Activated B cell treated with CpG ODN at 0.5 μM for 24 hours (primary cell): ENCODE data around the gene THRA. TPM values are rescaled to one million over a fixed set of nuclear protein-coding genes. Genes with fewer than 3 reads are reported as not detected.

ENCODE experiments used
- ATAC-seq: fragments of 200-7000 bp; cut with Tn5 transposase; one replicate; pipeline ENCODE4 v1.10.0; 2021; ENCODE audit warnings: low read depth, mild to moderate bottlenecking, moderate library complexity
- CTCF ChIA-PET: fragments of 350-600 bp; sonication (Branson Sonifier 250); formaldehyde crosslinking; loops from one replicate; lab custom pipeline; 2021; ENCODE audit warnings: antibody characterized with exemption; lab: Charles Lee
- POLR2A ChIA-PET: fragments of 350-600 bp; sonication (Branson Sonifier 250); formaldehyde crosslinking; loops from one replicate; lab custom pipeline; 2021; ENCODE audit warnings: antibody characterized with exemption; lab: Charles Lee
- DNase-seq: peaks from one replicate; pipeline ENCODE4 v3.0.0; 2022
- H3K27ac Mint-ChIP-seq: one replicate; pipeline ENCODE4 v1.8.0; 2020; ENCODE audit warnings: mixed read lengths
- H3K27me3 Mint-ChIP-seq: one replicate; pipeline ENCODE4 v1.8.0; 2021; ENCODE audit warnings: mixed read lengths
- H3K36me3 Mint-ChIP-seq: one replicate; pipeline ENCODE4 v1.8.0; 2021; ENCODE audit warnings: low read depth, mixed read lengths
- H3K4me1 Mint-ChIP-seq: one replicate; pipeline ENCODE4 v1.8.0; 2021; ENCODE audit warnings: mixed read lengths
- H3K4me3 Mint-ChIP-seq: one replicate; pipeline ENCODE4 v1.8.0; 2020; ENCODE audit warnings: mild to moderate bottlenecking, mixed read lengths
- H3K9me3 Mint-ChIP-seq: one replicate; pipeline ENCODE4 v1.8.0; 2020; ENCODE audit warnings: mixed read lengths
- CTCF ChIP-seq: fragments of 200-600 bp; IDR thresholded peaks from one replicate; pipeline ENCODE4 v1.8.0; 2022; ENCODE audit warnings: antibody characterized with exemption, mild to moderate bottlenecking
- intact Hi-C: fragments of 100-400 bp; cut with micrococcal nuclease; formaldehyde crosslinking; loops from one replicate; pipeline ENCODE4 v1.15.1; 2024
- total RNA-seq: library from RNA; stranded (reverse); gene quantifications from 2 replicates; pipeline ENCODE4 v1.2.3, GENCODE V29; 2022

Gene THRA
- total RNA-seq, 1 donor from 2014 or later: 5.9 TPM

DNA sequence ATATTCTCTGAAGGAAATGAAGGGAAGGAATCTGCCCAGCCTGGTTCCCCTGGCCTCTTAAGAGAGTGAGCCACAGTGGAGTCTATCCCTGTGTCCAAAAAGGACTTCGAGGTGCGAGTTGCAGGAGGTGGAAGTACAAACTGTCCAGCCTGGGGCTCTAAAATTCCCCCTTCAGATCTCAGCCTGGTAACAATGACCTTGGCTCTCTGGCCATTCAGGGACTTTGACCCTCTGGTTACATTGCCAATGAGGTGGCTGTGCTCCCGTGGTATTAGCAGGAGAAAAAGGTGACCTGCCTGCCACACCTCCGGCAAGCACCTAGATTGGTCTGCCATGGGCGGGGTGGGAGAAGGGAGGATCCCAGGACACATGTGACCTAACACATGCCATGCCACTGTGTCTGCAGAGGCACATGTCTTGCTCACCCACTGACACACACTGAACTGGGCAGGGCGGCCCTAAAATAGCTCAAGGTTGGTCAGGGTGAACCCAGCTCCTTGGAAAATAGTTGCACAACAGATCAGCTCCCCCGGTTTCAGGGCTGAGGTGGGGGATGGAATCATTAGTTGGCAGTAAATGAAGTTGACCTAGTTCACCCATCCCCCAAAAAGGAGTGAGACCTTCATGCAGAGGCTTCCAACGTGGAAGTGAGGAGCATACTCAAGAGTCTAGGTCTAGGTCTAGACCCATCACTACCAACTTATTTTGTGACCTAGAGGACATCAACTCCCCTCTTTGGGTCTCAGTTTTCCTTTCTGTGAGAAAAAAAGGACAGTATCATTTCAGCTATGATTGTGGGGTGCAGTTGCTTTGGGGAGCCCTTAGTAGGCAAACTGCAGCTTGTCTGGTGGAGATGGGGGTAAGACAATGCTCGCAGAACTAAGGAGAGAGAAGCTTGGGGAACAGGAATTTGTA is 35.4 kb downstream of the THRA start:
- Mint-ChIP-seq H3K4me1 (peaks cover 71% of the 10 kb centered on the region), H3K36me3 (peaks cover 33% of the 10 kb centered on the region), H3K27me3 (no peaks in the 10 kb centered on the region), H3K9me3 (no peaks in the 10 kb centered on the region), H3K4me3 (peak overlapping the region; percentile 91), H3K27ac (peak overlapping the region; percentile 90)
- TF ChIP-seq CTCF: no peak
- ATAC-seq (no peak), DNase-seq (no peak)
- intact Hi-C loops: loop anchor here (2.0 to 5.0 kb wide), 3 partner anchors 145 to 1246 kb away; partner anchors contain the start of gene RPL23
- POLR2A ChIA-PET: interaction anchor here (0.5 to 7.8 kb wide), 18 partner anchors 9 to 516 kb away, joined by 3 to 113 read pairs (median 6); partner anchors contain the start of genes CASC3, MED24, MSL1 and PSMD3
- CTCF ChIA-PET: interaction anchor here (1.1 to 9.1 kb wide), 6 partner anchors 12 to 70 kb away, joined by 3 to 79 read pairs (median 6); no protein-coding TSS in a partner anchor

DNA sequence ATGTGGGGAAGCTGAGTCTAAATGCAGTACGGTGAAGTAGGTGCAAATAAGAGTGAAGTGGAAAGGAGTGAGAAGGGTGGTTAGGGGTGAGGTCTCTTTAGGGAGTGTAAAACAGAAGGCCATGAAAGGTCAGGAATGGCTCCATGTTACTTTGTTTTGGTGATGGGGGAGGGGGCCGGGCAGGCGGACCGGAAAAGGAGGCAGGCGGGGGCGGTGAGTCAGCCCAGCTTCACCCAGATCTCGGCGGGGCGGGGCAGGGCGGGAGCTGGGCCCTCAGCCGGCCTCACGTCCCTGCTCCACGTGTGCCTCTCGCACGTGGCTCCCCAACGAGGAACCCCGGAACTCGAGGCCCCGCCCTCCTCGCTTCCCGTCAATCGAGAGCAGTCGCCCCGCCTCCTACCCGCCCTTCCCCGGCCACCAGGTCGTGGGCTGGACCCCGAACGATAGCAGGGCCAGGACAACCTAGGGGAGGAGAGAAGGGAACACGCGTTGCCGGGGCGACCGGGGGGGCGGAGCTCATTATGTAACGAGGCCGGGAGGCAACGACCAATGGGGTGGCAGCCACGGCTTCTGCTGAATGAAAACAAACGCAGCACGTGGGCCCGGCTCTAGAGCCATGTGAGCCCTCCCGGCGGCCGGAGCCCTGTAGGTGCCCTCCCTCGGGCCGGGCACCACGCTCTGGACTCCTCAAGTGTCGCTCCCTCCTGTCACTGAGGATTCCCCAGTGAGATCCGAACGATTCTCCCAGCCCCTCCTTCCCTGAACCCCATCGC is 36.3 kb downstream of the THRA start:
- ATAC-seq (peak; percentile 64), DNase-seq (peak; percentile 95)
- H3K4me1 Mint-ChIP-seq: peaks cover 70% of the 10 kb centered on the region
- H3K36me3 Mint-ChIP-seq: peaks cover 25% of the 10 kb centered on the region
- TF ChIP-seq CTCF: no peak
- POLR2A ChIA-PET: interaction anchor here (0.5 to 7.8 kb wide), 25 partner anchors 8 to 1868 kb away, joined by 3 to 113 read pairs (median 4); partner anchors contain the start of genes CASC3, CNP, MED24 and MSL1
- H3K27ac Mint-ChIP-seq: peak overlapping the region; percentile 90
- no peaks in the 10 kb centered on the region for H3K9me3 Mint-ChIP-seq
- peak overlapping the region; percentile 91 for H3K4me3 Mint-ChIP-seq
- H3K27me3 Mint-ChIP-seq: no peaks in the 10 kb centered on the region
- CTCF ChIA-PET: interaction anchor here (1.1 to 9.1 kb wide), 5 partner anchors 13 to 70 kb away, joined by 4 to 79 read pairs (median 9); no protein-coding TSS in a partner anchor
- intact Hi-C loops: loop anchor here (1.0 to 5.0 kb wide), 7 partner anchors 12 to 1247 kb away; partner anchors contain the start of genes CASC3, CDC6, CDK12 and RPL23

DNA sequence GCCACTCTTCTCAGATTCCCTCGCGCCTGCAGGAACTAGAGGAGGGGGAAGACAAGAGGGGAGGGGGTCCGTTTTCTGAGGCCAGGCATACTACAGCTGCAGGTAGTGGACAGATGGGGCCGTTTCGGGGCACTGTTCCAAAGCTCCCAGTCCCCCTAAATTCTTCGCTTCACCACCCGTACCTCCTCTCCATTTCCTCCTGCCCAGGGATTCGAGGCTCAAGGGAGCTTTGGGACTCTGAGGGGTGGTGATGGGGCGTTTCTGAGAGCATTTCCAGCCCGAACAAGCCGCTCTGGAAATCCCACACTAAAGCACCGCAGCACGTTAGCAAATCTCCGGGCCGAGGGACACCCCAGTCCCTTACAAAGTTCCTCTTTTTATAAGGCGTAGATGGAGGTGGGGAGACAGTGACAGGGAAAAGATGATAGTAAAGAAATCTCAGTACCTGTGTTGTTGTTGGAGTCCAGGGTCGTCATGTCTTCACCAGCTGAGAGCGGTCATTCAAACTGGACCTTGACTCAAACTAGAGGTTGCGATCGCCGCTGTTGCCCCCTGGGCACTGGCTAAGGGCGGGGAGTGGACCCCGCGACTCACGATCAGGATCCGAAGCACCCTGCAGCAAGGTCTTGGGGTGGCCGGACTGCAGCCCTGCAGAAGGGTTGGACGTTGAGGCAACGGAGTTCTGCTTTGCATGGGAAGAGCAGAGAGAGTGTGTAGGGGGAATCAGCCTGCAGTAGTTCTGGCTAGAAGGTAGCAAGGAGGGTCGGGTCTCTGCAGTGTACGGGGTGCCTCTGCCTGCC is 37.1 kb downstream of the THRA start:
- no peak for TF ChIP-seq CTCF
- peaks cover 68% of the 10 kb centered on the region for H3K4me1 Mint-ChIP-seq
- peaks cover 21% of the 10 kb centered on the region for H3K36me3 Mint-ChIP-seq
- no peaks in the 10 kb centered on the region for H3K9me3 Mint-ChIP-seq
- intact Hi-C loops: loop anchor here (1.0 to 5.0 kb wide), 9 partner anchors 8 to 1248 kb away; partner anchors contain the start of genes CASC3, CDC6, CDK12 and MED24
- peak overlapping the region; percentile 91 for H3K4me3 Mint-ChIP-seq
- peak overlapping the region; percentile 90 for H3K27ac Mint-ChIP-seq
- DNase-seq (peak; percentile 36), ATAC-seq (no peak)
- CTCF ChIA-PET: interaction anchor here (1.1 to 9.1 kb wide), 5 partner anchors 12 to 69 kb away, joined by 4 to 79 read pairs (median 9); no protein-coding TSS in a partner anchor
- POLR2A ChIA-PET: interaction anchor here (0.6 to 7.8 kb wide), 30 partner anchors 7 to 1867 kb away, joined by 3 to 113 read pairs (median 4); partner anchors contain the start of genes CASC3, CNP, MED24 and ODAD4
- no peaks in the 10 kb centered on the region for H3K27me3 Mint-ChIP-seq

GRCh38 chr17:40100419-40100668 is 37.6 kb downstream of the THRA start, which contains the start of gene NR1D1:
Gene NR1D1, minus strand, starts transcription at chr17:40100589. Its CDS starts 495 bp downstream, at chr17:40100094.
- H3K4me1 Mint-ChIP-seq: peaks cover 64% of the 10 kb centered on the region
- H3K9me3 Mint-ChIP-seq: no peaks in the 10 kb centered on the region
- ATAC-seq: no peak
- H3K36me3 Mint-ChIP-seq: peaks cover 16% of the 10 kb centered on the region
- peak within 1 kb of the TSS; percentile 90 for H3K27ac Mint-ChIP-seq
- no peak for DNase-seq
- ChIA-PET CTCF (interaction anchor here (0.9 to 9.1 kb wide), 4 partner anchors 12 to 91 kb away, joined by 4 to 79 read pairs (median 10); no protein-coding TSS in a partner anchor), POLR2A (interaction anchor here (0.6 to 7.8 kb wide), 17 partner anchors 8 to 1830 kb away, joined by 3 to 113 read pairs (median 4); partner anchors contain the start of genes CASC3, MED24, ODAD4 and PSMD3)
- H3K27me3 Mint-ChIP-seq: no peaks in the 10 kb centered on the region
- intact Hi-C loops: loop anchor here (1.0 kb wide), 2 partner anchors 8 to 46 kb away; partner anchors contain the start of gene MED24
- no peak for TF ChIP-seq CTCF
- H3K4me3 Mint-ChIP-seq: peak within 1 kb of the TSS; percentile 91
